HUDEP-2 (cell line): ENCODE results near the gene EEF1B2.
"Not testable (repeated sequence)": the region's sequence is repeated elsewhere in the genome, so short reads cannot be mapped to it uniquely, and the experiment has no call there.

Experiments
- DNase-seq, 76 experiments: peaks; one replicate each; lab custom pipeline; 2025; ENCODE audit not compliant: unreplicated experiment in 76 of 76; lab: John Stamatoyannopoulos, UW

Gene EEF1B2

DNA sequence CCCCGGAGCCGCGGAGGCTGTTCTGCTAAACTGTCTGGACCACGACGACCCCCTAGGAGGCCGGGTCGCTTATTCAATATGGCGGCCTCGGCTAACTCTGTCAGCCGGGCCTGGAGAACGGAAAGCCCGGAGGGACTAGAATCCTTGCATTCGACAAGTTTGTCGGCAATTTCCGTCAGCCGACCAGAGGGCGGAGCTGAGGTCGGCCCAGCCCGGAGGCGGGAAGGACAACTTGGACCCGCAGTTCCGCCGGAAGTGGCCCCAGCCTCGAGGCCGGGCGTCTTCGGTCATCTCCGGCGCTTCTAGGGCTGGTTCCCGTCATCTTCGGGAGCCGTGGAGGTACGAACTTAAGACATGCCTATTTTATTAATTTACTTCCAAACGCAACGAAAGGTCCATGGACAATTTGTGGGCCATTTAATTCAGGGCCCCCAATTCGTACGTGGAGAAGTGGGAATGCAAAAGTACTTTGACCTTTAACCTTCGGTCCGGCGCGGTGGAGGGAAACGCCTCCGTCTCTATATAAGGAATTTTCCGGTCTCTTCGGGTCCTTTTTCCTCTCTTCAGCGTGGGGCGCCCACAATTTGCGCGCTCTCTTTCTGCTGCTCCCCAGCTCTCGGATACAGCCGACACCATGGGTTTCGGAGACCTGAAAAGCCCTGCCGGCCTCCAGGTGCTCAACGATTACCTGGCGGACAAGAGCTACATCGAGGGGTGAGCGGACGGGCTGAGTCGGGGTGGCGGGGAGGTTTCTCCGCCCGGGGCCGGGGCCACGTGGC lies at the start of gene EEF1B2, which contains the start of gene NDUFS1:
TSS of gene EEF1B2 (plus strand) at position 550 of the 779 bp plus-strand sequence. CDS start at position 635, 85 bp downstream.
TSS of gene NDUFS1 (minus strand) at position 99 of the 779 bp plus-strand sequence. CDS start 5,766 bp downstream, outside the sequence.
- peak; percentile 58 to 98 (median 93) for DNase-seq

GRCh38 chr2:206112108-206112507 lies 47.6 kb upstream of the EEF1B2 start:
- no peak for DNase-seq

- no peak for DNase-seq
These were observed 46.7 kb upstream of the EEF1B2 start for GRCh38 chr2:206112846-206113547.

- DNase-seq = no peak
These were observed 44.6 kb upstream of the EEF1B2 start for GRCh38 chr2:206115026-206115578.

DNA sequence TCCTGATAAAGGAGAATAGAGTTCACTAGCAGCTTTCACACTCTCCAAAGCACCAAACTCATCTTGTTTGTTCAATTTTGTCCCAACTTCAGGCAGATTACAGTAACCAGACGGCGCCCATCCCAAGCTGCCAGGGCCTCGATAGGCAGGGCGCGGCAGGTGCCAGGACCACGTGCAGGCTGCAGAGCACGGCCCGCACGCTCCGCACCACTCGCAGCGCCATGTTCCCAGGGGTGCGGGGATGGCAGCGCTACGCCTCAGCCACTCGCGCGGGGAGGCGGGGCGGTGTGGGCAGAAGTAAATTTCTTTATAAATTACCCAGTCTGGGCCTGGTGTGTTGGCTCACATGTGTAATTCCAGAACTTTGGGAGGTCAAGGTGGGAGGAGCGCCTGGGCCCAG lies 43.4 kb upstream of the EEF1B2 start:
- no peak for DNase-seq

- not testable (repeated sequence) for DNase-seq
These were observed 37.1 kb upstream of the EEF1B2 start for GRCh38 chr2:206122569-206122968.

DNA sequence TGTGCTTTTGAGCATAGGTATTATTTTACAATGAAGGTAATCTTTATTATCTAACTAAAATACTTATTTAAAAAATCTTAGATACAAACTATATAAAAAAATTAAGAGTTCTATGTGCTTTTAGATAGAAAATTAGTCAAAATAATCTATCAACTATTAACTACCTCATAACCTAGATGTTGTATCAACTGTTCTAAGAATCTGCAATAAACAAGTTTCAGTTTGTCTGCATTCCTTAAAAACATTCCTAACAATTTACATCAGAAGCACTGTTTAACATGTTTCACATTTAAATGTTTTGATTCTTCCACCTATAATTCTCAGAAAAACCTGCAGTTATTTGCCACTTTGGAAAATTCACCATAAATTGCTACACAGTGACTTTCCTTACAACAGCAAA lies 33.8 kb upstream of the EEF1B2 start:
- no peak for DNase-seq

DNA sequence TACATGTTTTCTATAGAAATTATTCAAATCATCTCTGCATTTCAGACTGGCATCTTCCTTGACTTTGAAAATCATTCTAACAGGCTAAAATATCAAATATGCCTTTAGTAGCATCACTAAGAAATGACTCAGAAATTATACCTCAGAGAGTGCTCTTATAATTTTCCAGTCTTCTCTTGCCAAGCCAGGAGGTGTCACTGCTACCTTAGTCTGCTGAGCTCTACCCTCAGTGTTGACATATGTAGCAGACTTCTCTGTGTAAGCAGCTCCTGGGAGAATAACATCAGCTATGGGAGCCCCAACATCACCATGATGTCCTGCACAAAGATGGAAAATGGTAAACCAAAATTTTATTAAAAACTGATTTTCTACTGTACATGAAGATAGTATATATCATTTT lies 32.0 kb upstream of the EEF1B2 start:
- DNase-seq = no peak

GRCh38 chr2:206143451-206143850 lies 16.2 kb upstream of the EEF1B2 start:
- DNase-seq = no peak

DNA sequence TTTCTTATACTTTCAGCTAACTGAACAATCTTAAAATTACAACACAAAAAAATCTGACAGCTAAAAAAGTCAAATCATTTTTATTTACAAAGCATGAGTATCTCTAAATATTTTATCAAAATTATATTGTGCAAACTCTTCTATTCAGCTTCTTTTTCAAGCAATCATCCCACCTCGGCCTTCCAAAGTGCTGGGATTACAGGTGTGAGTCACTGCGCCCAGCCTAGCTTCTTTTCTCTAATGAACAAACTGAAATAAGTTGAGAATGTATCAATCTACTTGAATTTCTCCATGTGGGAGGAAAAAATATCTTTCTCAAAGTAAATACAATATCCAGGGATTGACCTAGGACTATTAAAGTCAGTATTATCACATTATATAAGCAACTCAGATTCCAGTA lies 15.3 kb upstream of the EEF1B2 start:
- no peak for DNase-seq

DNA sequence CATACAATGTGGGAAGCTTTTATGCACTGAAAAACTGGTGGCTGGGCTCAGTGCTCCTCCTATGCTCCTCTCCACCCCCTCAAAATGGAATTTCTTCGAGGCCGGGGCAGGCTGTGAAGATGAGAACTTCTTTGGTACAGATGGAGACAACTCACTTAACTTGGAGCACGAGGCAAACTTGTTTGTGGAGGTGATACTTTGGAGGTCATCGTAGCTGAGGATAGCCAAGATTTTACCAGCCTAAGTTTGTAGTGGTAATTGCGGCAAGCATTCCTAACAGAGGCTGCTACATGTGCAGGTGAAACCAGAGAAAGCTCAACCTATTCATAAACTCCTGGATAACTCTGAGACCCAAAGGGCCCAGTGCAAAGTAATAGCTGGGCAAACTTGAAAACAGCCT lies 14.0 kb upstream of the EEF1B2 start:
- no peak for DNase-seq

DNA sequence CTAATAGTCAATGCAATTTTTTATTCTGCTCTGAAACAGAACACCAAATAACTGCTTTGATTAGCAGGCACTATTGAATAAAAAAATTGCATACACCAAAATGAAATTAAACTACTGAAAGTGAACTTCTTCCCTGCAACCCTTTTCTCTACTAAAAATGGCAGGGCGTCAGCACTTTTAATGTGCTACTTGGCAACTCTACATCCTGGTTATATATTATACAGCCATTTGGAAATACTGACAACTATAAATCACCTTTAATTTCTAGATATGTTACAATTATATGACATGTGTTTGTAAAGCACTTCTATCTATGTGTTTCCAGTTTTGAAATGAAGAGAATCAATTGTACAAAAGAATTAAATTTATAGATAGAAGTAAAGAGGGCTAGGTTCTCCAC lies 10.4 kb upstream of the EEF1B2 start:
- no peak for DNase-seq

DNA sequence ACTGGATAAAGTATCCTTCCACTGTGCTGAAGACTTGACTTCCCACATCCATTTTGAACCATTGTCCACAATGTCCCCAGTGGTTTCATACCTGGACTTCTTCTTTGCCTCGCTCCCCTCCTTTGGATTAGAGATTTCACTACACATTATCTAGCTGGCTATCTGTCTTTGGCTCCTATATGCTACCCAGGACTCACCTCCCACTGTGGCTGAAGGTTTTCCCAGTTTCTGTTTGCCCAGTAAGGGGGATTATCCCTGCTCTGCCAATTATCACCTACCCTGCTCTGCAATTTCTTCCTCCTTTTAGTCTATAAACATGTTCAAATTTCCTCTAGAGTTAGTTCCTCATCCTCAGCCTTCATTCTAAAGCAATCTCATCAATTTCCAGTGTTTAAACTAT lies 9.5 kb upstream of the EEF1B2 start:
- no peak for DNase-seq

GRCh38 chr2:206150631-206151030 lies 9.1 kb upstream of the EEF1B2 start:
- no peak for DNase-seq

GRCh38 chr2:206154197-206154596 lies 5.5 kb upstream of the EEF1B2 start:
- DNase-seq = peak in 2 of 76 experiments; percentile 8 to 11

DNA sequence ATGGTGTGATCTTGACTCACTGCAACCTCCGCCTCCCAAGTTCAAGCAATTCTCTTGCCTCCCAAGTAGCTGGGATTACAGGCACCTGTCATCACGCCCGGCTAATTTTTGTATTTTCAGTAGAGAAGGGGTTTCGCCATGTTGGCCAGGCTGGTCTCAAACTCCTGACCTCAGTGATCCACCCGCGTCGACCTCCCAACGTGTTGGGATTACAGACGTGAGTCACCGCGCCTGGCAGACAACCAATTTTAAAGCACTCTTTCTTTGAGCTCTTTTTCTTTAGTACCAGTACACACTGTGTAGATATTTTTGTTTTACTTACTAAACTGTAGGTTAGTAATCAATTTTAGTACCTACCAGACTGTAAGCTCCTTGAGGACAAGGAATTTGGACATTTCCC lies 2.7 kb upstream of the EEF1B2 start:
- peak in 8 of 76 experiments; percentile 2 to 30 (median 5) for DNase-seq

DNA sequence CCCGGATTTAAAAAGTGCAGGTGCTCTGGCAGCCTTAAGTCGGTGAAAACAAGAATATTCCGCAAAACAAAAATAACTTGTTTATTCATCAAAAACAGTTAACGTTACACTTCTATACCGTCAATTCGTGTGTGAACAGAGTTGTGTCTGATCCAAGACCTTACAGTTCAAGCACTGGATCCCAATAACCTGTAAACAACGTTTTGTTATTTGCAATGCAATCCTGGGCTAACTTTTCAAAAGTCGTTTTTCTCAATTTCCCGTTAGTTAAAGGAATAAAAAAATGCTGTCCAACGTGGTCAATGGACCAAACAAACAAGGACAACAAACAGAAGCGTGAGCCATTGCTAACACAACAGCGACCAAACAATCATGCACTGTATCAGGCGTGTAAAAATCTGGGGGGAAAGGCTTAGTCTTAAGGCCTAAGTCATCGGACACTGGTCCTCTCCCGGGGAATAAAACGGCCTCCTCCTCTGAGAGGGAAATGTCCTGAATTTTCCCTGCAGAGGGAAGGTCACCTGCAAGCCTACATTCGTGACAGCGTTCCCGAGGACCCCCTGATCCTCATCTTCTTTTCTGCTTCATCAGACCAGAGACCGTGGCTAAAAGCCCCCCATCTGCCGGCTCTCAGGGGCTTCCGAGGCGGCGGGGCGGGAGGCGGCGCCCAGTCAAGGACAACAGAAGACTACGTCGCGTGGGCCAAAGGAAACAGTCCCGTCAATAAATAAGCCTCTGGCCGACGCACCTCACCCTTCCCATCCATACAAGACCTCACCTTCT lies 941 bp upstream of the EEF1B2 start:
- peak in 3 of 76 experiments; percentile 18 to 82 (median 38) for DNase-seq

DNA sequence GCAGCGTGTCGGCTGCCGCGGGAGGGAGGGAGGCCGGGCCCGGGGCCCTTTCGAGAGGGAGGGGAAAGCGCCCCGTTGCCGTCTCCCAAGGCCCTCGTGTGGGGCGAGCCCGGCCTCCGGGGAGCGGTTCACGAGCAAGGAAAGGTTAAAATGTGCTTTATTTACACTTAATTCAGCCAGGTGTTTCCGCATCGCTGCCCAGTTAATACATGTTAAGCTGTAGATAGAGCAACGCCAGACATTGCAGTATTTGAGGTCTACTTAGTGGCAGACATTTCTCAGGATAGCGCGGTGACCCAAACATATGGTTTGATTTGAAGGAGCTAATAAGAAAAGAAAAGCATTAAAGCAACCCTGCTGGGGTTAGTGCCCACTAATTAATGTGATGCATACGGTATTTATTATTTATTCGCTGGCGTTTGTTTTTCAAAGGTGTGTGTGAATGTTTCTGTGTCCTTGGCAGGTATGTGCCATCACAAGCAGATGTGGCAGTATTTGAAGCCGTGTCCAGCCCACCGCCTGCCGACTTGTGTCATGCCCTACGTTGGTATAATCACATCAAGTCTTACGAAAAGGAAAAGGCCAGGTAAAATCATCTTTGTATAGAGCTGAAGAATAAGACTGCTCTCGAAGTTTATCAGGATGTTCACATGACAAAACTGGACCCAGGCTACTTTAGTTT lies 571 bp downstream of the EEF1B2 start:
- peak in 10 of 76 experiments; percentile 7 to 61 (median 48) for DNase-seq

DNA sequence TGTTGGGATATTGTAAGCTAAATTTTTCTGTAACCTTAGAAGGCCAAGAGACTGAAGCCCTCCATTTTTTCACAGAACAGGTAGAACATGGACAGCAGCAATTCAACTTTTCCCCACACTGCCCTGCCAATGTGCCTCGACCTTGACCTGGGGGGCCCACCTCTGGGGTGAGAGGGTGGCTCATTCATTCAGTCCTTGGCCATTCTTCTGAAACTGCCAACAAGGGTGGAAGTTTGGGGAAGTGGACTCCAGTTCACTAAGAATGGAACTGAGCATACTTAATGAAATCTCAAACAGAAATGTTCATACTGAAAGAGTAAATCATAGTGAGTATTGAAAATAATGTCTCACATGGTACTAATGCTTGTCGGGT lies 1.1 kb downstream of the EEF1B2 start:
- peak in 1 of 76 experiments; percentile 6 for DNase-seq

- DNase-seq = not testable (repeated sequence)
These were observed 2.7 kb downstream of the EEF1B2 start for GRCh38 chr2:206162401-206162800.
